HuH-7 (cell line): ENCODE results near the gene PVALEF.
A peak's percentile ranks its signal among the peaks of the same experiment; 100 is the strongest.

Experiments
- DNase-seq: peaks from one replicate; pipeline ENCODE4 v3.0.0; 2011; ENCODE audit warnings: low spot score

The PVALEF gene

GRCh38 chr17:81163051-81163695, 2.1 kb upstream of the PVALEF start:
- no peak for DNase-seq

- DNase-seq = no peak
Observed at GRCh38 chr17:81163703-81164370, 1.5 kb upstream of the PVALEF start.

- DNase-seq = no peak
Observed at GRCh38 chr17:81164371-81165245, 699 bp upstream of the PVALEF start.

GRCh38 chr17:81166033-81166492, 756 bp downstream of the PVALEF start, which contains the start of gene AATK:
AATK (minus strand) TSS chr17:81166221; CDS start chr17:81165992, 229 bp downstream.
- no peak for DNase-seq

- no peak for DNase-seq
Observed at GRCh38 chr17:81167194-81167524, 1.9 kb downstream of the PVALEF start.

- no peak for DNase-seq
Observed at GRCh38 chr17:81167638-81168037, 2.3 kb downstream of the PVALEF start.

- DNase-seq = no peak
Observed at GRCh38 chr17:81169870-81170309, 4.6 kb downstream of the PVALEF start.

GRCh38 chr17:81170727-81171494, 5.6 kb downstream of the PVALEF start:
- DNase-seq = no peak

GRCh38 chr17:81171941-81172340, 6.6 kb downstream of the PVALEF start:
- peak; percentile 55 for DNase-seq

- no peak for DNase-seq
Observed at GRCh38 chr17:81173052-81173761, 7.9 kb downstream of the PVALEF start.

GRCh38 chr17:81173762-81174155, 8.5 kb downstream of the PVALEF start:
- no peak for DNase-seq

- DNase-seq = no peak
Observed at GRCh38 chr17:81176666-81177065, 11.4 kb downstream of the PVALEF start.

GRCh38 chr17:81178136-81179091, 13.1 kb downstream of the PVALEF start:
- DNase-seq = no peak

GRCh38 chr17:81179220-81179619, 13.9 kb downstream of the PVALEF start:
- DNase-seq = no peak

- DNase-seq = no peak
Observed at GRCh38 chr17:81179861-81180260, 14.6 kb downstream of the PVALEF start.

- DNase-seq = no peak
Observed at GRCh38 chr17:81180836-81181810, 15.8 kb downstream of the PVALEF start.

GRCh38 chr17:81181811-81182185, 16.5 kb downstream of the PVALEF start:
- no peak for DNase-seq

- DNase-seq = no peak
Observed at GRCh38 chr17:81182596-81182995, 17.3 kb downstream of the PVALEF start.

- DNase-seq = no peak
Observed at GRCh38 chr17:81183316-81183715, 18.0 kb downstream of the PVALEF start.
